HG03060 (cell line): ENCODE measurements around the gene CLASP1.
"Not testable (repeated sequence)": the region's sequence is repeated elsewhere in the genome, so short reads cannot be mapped to it uniquely, and the experiment has no call there.

Source experiments
- ATAC-seq: cut with Tn5 transposase; IDR thresholded peaks from one replicate; pipeline ENCODE4 v1.9.1; 2021; ENCODE audit warnings: low read depth, moderate number of reproducible peaks; ENCODE audit not compliant: unreplicated experiment

CLASP1 gene

GRCh38 chr2:121362774-121363173 lies 286.5 kb downstream of the CLASP1 start:
- no peak for ATAC-seq

GRCh38 chr2:121362226-121362625 lies 287.0 kb downstream of the CLASP1 start:
- ATAC-seq: no peak

GRCh38 chr2:121360566-121361300 lies 288.5 kb downstream of the CLASP1 start:
- no peak for ATAC-seq

DNA sequence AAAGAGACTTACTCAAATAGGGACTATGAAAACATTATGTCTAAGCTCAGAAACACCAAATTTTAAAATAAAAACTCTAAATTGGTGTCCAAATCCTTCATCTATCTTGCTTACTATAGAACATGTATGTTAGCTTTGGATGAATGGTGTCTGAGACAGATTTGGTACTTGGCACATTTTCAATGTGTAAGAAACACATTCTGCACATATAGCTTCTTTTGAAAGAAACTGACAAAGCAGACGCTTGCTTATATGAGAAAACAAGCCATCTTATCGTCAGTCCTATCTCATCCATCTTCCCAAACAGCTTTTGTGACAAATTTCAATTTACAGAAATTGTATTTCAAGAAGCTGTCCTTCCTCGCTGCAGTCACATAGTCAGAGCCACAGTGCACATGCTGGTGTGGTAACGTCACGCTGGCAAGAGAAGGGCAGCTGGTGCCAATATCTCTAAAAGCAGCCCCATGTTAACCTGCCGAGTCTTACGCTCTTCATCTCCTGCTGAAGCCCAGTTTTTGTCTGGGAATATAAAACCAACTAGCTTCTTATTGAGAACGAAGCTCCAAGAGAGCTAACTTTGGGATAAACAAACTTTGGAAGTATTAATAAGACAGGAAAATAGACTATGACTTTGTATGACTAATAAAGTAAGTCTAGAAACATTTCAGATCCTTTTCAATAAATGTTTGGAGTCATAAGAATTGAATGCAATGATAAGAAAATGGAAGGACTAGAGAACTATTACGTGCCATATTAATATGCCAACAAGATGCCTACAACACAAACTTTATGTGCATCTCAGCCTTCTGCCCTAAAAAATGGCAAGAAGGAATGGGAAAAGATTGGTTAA lies 289.3 kb downstream of the CLASP1 start:
- ATAC-seq: no peak

DNA sequence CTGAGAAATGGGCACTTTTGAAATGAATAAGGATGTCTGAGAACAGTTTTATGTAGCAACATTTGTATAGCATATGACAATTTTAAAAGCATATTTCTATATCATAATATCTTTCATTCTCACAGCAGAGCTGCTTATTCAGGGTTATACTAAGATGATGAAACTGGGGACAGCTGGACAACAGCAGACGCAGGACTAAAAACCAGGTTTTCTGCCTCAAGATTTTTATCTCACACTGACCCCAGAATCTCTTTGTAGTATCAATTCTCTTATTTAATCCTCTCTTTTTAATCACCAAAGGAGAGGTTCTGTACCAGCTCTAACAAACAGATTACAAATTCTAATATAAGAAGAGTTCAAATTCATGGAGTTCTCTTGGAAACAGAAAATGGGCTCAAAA lies 290.1 kb downstream of the CLASP1 start:
- no peak for ATAC-seq

DNA sequence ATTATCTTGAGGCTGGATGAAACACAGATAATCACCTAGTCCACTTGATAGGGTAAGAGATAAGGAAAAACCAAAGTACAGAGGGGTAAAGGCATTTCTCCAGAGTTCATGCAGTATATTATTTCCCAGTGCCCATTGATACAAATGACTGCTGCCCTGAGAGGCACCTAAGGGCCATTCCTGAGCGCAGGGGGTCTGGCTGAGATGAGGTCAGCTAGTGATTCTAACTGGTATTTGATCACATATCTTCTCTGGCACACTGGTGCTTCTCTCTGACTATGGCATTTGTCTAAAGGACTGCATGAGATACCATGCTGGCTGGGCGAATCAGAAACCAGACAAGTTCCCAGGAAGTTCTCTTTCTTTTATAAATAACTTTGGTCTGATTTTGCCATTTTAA lies 291.0 kb downstream of the CLASP1 start:
- ATAC-seq: no peak

GRCh38 chr2:121356058-121356640 lies 293.1 kb downstream of the CLASP1 start:
- no peak for ATAC-seq

DNA sequence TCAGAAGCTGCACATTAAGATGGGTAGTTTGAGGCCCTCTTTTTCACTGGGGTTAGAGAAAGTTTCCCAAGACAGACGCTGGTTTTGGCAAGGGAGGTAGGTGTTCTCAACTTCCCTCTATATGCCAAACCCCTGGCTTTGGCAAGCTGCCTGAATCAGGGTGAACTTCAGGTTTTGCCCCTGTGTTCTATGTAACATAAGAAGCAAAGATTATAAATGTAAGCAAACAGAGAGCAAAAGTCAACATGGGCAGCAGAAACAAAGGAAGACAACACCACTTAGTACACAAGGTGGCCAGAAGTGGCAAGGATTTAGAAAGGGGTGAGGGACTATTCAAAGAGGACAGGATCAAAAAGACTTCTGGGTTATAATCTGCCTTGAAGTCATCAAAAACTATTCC lies 293.8 kb downstream of the CLASP1 start:
- ATAC-seq: no peak

DNA sequence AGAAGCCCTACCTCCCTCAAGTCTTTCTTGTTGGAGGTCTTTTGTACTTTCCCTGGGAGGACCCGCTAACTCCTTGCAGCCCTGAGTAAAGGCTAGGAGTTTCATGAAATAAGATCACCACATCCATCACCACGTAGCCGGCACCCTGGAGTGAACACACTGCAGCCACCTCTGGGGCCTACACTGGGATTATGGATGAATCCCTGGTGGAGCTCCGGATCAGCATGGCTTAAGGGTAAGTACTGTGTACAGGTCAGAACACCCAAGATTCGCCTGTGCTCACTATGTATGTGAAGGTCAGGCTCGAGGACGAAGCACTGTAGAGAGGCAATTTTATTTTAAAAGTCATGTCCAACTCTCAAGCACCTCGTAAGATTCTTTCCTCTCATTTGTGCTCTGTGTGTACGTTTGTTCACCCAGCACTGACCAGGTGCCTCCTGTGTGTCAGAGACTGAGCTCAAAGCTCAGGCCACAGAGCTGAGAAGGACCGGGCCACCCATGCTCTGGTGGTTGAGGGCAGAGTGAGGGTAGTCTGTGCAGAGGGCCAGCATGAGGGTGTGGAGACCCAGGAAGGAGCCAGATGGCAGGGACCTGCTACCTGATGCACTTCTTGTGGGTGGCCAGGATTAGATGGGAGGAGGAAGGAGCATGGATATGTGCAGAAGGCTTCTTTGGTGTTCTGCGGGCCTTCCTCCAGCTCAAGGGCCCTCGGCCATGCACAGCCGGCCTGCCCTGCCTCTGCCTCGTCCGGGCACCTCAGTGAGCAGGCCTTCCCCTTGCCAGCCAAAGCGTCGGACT lies 297.5 kb downstream of the CLASP1 start:
- ATAC-seq: no peak

DNA sequence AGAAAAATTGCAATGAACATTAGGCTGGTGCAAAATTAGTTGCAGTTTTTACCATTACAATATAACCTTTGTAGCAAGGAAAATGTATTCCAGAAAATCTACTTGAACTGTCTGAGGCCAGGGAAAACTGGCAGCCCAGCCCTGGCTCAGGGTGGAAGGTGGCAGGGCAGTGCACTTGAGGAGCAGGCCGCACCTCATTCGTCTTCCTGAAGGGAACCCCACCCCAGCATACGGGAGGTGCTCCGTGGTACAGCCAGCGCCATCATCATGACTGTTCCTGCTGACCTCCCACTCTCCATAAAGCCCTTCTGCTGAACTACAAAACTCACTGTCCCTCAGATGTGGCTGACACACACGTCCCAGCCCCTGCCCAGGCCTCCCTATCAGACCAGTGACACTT lies 298.4 kb downstream of the CLASP1 start:
- ATAC-seq: no peak

- ATAC-seq: no peak
Observed at GRCh38 chr2:121350402-121350775, 298.9 kb downstream of the CLASP1 start.

DNA sequence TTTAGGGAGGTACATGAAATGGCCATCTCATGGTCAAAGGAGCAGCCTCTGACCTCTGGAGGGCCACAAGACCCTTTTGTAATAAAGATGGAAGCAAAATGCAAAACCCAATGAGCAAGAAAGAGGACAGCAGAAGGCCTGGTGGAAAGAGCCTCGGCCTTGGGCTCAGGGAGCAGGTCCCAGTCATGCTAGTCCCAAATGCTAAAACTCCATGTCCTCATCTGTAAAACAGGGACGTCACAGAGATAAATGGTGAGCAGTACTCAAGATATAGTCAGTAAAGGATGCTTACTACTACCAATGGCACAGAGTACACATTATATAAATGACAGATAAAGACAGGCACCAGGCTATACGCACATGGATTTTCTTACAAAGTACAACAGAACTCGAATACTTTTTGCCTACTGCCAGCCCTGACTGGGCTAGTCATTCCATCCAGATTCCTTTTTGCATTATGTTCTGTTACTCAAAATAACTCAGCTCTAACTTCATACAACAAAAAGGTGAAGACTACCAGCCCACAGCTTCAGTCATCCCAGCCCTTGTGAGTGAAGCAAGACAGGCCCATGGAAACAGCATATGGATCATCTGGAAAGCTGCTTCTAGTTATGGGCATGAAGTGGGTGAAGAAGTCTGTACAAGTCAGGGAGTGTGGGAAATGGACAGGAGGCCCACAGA lies 299.4 kb downstream of the CLASP1 start:
- ATAC-seq: no peak

DNA sequence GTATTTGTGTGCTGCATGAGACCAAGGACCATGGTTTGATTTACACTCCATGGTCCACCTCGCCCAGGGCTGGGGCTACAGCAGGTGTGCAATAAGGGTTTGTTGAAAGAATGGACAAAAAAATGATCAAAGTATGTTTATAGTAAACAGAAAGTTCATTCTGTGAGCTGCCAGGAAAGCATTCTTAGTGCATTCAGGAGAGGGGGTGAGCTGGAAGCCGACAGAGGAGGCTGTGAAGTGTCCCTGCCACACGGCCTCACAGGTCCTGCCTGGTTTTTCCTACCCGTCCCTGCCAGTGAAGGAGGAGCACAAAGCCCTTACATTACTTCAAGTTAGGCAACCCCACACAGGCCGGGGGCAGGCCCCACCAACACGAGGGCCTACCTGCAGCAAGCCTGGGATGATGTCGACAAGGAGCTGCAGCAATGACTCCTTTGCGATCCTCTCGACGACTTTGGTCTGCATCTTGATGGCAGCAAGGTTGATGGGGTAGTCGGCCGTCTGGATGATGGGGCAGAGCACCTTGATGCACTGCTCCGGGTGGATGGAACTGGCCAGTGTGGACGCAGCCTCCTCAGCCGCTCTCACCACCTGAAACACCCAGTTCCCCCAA lies 301.0 kb downstream of the CLASP1 start:
- ATAC-seq: no peak

DNA sequence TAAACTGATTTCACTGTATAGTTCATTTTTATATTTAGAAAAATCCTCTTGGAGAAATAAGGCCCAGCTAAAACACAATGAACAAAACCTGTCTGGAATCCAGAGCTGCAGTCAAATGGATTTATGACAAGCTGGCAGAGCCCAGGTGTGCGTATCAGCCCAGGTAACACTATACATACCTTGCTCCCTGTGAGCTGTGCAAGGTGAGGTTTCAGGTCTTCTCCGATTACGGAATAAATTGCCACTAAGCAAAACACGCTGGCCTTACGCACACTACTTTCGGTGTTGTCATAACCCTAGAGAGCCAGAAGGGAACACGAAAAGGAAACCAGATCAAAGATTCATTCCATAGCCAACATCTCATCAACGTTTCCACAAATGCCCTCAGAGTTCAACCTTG lies 302.4 kb downstream of the CLASP1 start:
- ATAC-seq: no peak

- ATAC-seq: no peak
Observed at GRCh38 chr2:121346407-121346806, 302.9 kb downstream of the CLASP1 start.

GRCh38 chr2:121345887-121346286 lies 303.4 kb downstream of the CLASP1 start:
- ATAC-seq: no peak

GRCh38 chr2:121345101-121345500 lies 304.2 kb downstream of the CLASP1 start:
- ATAC-seq: no peak

GRCh38 chr2:121343828-121344399 lies 305.3 kb downstream of the CLASP1 start:
- not testable (repeated sequence) for ATAC-seq

DNA sequence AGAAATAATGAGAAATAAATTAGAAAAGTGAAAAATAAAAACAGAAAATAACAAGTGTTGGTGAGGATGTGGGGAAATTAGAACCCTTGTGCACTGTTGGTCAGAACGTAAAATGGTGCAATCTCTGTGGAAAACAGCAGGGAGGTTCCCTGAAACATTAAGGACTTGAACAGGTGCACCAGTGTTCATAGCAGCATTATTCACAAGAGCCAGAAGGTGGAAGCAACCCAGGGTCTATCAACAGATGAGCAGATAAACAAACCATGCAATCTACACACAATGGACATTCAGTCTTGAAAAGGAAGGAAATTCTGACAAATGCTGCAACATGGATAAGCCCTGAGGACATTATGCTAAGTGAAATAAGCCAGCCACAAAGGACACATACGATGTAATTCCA lies 306.1 kb downstream of the CLASP1 start:
- no peak for ATAC-seq
